GM19193 (cell line): ENCODE data around the gene RALGAPA1.

Source experiments
- POLR2A ChIP-seq: IDR thresholded peaks from 4 replicates; pipeline ENCODE4 v1.6.1; 2011; ENCODE audit not compliant: insufficient read depth, insufficient read length; ENCODE audit errors: extremely low read depth

Gene RALGAPA1

GRCh38 chr14:35715079-35715478, 94.0 kb downstream of the RALGAPA1 start:
- TF ChIP-seq POLR2A: no peak

- no peak for TF ChIP-seq POLR2A
Measured at GRCh38 chr14:35712466-35712865, 96.6 kb downstream of the RALGAPA1 start.

- no peak for TF ChIP-seq POLR2A
Measured at GRCh38 chr14:35708062-35708461, 101.0 kb downstream of the RALGAPA1 start.

GRCh38 chr14:35705636-35706035, 103.5 kb downstream of the RALGAPA1 start:
- no peak for TF ChIP-seq POLR2A

- no peak for TF ChIP-seq POLR2A
Measured at GRCh38 chr14:35704793-35705493, 104.2 kb downstream of the RALGAPA1 start.

- TF ChIP-seq POLR2A: no peak
Measured at GRCh38 chr14:35701531-35701930, 107.6 kb downstream of the RALGAPA1 start.

GRCh38 chr14:35699791-35700444, 109.2 kb downstream of the RALGAPA1 start:
- TF ChIP-seq POLR2A: no peak

GRCh38 chr14:35696575-35696974, 112.5 kb downstream of the RALGAPA1 start:
- no peak for TF ChIP-seq POLR2A

- TF ChIP-seq POLR2A: no peak
Measured at GRCh38 chr14:35696119-35696518, 113.0 kb downstream of the RALGAPA1 start.

- TF ChIP-seq POLR2A: no peak
Measured at GRCh38 chr14:35695647-35696046, 113.4 kb downstream of the RALGAPA1 start.

GRCh38 chr14:35695072-35695471, 114.0 kb downstream of the RALGAPA1 start:
- TF ChIP-seq POLR2A: no peak

- no peak for TF ChIP-seq POLR2A
Measured at GRCh38 chr14:35689000-35689460, 120.1 kb downstream of the RALGAPA1 start.

GRCh38 chr14:35688126-35688826, 120.8 kb downstream of the RALGAPA1 start:
- TF ChIP-seq POLR2A: no peak

GRCh38 chr14:35687335-35687939, 121.7 kb downstream of the RALGAPA1 start:
- no peak for TF ChIP-seq POLR2A

GRCh38 chr14:35682802-35683201, 126.3 kb downstream of the RALGAPA1 start:
- TF ChIP-seq POLR2A: no peak
